GM08714 (cell line): Measurements from ENCODE around the gene PDE8B.

Source experiments
- H3K4me3 ChIP-seq: fragments of 200-500 bp; sonication (Bioruptor generic); 2 replicates; pipeline ENCODE4 v1.5.1; 2014; ENCODE audit warnings: mild to moderate bottlenecking, low read length, inconsistent platforms
- ZNF274 ChIP-seq: IDR thresholded peaks from 2 replicates; pipeline ENCODE4 v1.6.1; 2012; ENCODE audit warnings: mild to moderate bottlenecking, low read depth, low read length

PDE8B gene

DNA sequence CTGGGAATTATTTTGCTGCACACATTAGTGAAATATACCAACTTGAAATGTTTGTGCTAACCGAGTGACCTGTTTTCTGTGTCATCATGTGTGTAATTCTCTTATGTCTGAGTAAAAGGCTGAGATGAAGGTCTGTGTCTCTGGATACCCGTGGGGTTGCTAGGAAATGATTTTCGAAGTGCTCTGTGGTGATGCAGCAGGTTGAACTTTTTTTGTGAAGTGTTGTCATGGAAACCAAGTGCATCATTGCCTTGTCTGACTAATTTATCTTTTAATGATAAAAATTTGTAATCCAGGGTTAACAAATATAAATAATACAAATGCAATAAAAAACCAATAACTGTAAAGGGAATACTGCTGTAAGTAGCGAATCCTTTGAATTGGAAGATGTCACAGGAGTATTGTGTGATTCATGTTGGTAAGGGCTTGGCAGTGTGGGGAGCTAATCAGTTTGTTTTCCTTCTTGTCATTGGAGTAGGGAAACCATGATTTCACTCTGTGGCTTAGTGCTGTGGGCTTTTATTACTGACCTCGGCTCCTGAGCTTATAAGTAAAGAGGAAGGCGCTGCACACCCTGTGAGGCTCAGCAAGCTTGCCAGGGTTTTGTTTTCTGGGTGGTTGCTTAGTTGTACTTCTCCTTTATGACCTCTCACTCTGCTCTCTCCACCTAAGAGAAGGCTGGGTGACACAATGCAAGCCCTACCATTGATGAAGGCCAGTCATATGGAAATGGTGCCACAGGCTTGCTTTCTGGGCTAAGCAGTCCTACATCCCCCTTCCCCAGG, 22.3 kb downstream of the PDE8B start:
- H3K4me3 ChIP-seq = no peak overlapping the region
- TF ChIP-seq ZNF274 = no peak

DNA sequence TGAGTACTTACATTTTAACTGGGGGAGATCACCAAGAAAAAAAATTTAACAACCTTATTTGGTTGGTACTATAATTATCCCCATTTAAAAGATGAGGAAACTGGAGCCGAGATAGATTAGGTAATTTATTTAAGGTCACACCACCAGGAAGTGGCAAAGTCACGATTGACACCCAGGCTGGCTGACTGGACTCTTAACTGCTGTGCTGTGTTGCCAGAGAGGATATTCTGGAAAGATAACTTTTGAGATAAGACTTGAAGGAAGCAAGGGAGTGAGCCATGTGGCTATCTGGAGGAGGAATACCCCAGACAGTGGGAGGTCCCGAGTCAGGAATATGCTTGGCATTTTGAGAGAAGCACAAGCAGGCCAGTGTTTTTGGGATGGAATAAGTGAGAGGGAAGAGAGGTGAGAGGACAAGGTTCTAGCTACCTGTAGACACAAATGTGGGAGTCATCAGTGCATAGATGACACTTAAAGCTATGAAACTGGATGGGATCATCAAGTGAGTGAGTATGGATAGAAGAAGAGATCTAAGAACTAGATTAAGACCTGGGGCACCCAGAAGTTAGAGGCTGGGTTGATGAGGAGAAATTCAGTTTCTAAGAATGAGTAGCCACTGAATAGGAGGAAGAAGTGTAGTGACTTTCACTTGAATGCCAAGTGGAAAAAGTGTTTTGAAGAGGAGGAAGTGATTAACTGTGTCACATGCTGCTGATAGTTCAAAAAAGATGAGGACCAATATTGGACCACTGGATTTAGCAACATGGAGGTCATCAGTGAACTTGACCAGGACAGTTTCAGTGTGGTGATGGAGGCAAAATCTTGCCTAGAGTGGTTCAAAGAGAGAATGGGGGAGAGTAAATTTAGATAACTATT, 25.6 kb downstream of the PDE8B start:
- TF ChIP-seq ZNF274 = no peak

GRCh38 chr5:77239126-77239741, 28.8 kb downstream of the PDE8B start:
- no peak for TF ChIP-seq ZNF274

More for the DNA sequence above, 25.6 kb downstream of the PDE8B start:
- H3K4me3 ChIP-seq = no peak overlapping the region

DNA sequence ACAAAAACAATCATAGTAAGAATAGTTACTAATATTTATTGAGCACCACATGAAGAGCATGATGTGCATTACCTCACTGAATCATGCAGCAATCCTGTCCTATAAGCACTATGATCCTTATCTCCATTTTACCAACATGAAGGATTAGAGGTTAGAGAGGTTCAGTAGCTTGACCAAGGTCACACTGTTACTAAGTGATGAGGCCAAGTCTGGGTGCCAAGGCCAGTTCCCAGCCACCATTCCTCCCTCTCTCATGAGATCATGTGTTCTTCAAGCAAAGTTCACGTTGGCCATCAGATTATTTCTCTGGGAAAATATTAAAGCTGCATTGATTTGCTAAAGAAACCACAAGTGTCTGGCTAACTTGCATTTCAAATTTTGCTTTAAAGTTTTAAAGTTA, 31.0 kb downstream of the PDE8B start:
- no peak overlapping the region for H3K4me3 ChIP-seq
- no peak for TF ChIP-seq ZNF274

More at GRCh38 chr5:77239126-77239741, 28.8 kb downstream of the PDE8B start:
- no peak overlapping the region for H3K4me3 ChIP-seq

DNA sequence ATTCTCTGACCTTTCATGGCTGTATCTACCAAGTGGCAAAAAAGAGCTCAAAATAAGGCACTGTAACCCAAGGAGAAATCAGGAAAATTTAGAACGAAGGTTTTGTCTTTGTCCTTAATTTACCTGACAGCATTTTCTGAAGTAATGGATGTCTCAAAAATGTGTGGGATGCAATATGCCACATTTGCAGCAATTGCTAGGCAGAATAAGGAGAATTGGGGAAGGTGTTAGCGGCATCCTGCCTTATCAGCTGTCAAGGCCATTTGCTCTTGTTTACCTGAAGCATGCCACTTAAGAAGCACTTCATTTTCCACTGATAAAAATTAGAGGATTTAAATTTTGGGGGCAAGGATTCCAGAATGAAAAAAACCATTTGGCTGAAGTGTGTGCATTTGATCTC, 39.0 kb downstream of the PDE8B start:
- TF ChIP-seq ZNF274 = no peak
- no peak overlapping the region for H3K4me3 ChIP-seq

- H3K4me3 ChIP-seq = no peak overlapping the region
- TF ChIP-seq ZNF274 = no peak
Observed at GRCh38 chr5:77250021-77250420, 39.5 kb downstream of the PDE8B start.

DNA sequence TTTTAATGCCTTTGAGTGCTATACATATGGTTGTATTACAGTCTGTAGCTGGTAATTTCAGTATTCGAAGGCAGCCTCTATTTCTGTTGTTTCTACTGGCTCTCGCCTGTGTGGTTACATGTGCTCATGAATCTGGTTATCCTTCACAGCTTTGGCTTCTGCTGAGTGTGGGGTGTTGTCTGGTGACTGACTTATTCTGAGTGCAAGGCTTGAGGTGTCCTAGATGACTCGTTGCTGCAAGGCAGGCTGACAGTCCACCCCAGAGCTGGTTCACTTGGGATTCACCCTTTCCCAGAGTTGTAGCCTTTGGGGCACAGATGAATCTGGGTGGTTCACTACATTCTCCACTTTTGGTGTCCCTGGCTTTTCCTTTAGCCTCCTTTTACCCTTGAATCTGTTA, 41.4 kb downstream of the PDE8B start:
- no peak overlapping the region for H3K4me3 ChIP-seq
- no peak for TF ChIP-seq ZNF274

DNA sequence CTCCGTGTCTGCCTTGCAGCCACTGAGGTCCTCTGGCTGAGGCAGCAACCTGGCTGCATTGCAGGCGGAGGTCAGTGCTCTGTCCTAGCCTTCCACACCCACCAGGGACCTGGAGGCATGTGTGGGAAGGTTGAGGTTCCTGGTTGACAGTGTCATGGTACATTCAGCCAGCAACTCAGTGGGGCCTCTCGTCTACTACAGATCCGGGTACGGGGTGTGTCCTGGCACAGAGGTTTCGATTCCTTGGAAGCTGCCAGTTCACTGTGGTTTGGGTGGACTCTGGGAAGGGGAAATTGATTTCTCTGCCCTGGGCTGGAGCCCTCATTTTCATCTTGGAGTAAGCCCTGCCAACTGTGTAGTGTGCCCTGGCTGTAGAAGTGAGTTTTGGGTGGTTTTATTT, 45.1 kb downstream of the PDE8B start:
- H3K4me3 ChIP-seq = no peak overlapping the region
- TF ChIP-seq ZNF274 = no peak

DNA sequence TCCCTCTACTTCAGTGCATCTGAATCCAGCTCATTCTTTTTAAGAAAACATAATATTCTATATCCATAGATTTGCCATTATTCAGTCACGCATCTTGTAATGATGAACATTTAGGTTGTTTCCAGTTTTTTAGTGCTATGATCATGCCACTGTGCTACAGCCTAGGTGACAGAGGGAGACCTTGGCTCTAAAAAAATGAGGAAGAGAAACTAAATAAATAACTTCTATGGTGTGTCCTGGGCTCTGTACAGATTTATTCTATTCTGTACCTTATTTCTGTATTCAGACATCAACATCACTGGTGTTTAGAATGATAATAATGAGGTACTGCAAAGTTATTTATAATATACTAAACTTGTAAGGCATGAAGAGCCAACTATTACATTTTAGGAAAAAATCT, 45.9 kb downstream of the PDE8B start:
- no peak overlapping the region for H3K4me3 ChIP-seq
- TF ChIP-seq ZNF274 = no peak

DNA sequence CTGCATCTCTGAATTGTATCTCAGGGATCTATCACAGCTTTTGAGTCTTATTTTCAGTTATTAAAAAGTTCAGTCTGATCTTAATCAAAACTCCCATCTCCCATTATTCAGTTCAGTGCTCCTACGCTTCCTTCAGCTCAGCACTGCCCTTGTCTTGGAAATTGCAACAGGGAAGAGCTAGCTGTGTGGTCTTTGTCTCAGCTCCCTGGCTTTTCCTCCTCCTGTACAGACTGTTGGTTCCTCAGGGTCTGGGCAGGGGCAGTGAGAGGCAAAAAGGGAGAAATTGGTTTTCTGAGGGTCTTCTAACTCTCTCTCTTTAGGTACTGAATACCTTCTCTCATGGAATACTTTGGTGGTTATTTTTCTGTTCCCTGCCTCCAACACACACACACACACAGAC, 48.2 kb downstream of the PDE8B start:
- no peak for TF ChIP-seq ZNF274

DNA sequence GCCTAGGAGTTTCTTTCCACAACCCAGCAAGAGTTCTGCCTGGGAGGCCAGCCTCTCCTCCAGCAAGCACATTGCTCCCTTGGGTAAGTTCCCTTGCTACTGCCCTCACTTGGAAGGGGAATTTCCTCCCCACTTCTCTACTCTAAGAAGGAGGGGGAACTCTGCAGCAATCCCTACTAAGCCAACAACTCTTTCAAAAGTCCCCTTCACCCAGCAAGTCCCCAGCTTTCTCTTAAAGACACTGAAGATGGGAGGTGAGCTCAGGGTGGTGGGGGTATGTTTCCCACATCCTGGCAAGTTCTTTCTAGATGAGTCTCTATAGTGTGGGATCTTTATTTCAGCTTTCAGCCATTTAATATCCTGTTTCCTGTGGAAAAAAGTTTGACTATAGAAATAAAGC, 49.0 kb downstream of the PDE8B start:
- no peak overlapping the region for H3K4me3 ChIP-seq
- TF ChIP-seq ZNF274 = no peak

More for the DNA sequence above, 48.2 kb downstream of the PDE8B start:
- H3K4me3 ChIP-seq = no peak overlapping the region

DNA sequence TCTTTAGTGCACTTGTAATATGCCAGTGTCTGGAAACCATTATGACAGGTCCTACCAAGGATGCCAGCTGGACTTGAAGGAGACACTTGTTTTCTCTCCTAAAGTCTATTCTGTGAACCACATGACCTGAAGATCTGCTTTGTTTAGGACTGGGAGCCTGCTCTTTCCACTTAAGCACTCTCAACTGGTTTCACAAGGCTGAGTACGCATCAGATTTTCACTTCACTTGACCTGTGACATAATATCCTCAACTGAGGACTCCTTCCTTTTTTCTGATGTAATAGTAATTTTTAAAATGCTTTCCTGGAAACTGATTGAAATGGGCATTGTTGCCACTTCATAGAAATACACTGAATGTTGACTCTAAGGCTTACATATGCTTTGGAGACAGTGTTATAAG, 52.2 kb downstream of the PDE8B start:
- H3K4me3 ChIP-seq = no peak overlapping the region
- TF ChIP-seq ZNF274 = no peak

- TF ChIP-seq ZNF274 = no peak
- no peak overlapping the region for H3K4me3 ChIP-seq
Observed at GRCh38 chr5:77266291-77266690, 55.8 kb downstream of the PDE8B start.

DNA sequence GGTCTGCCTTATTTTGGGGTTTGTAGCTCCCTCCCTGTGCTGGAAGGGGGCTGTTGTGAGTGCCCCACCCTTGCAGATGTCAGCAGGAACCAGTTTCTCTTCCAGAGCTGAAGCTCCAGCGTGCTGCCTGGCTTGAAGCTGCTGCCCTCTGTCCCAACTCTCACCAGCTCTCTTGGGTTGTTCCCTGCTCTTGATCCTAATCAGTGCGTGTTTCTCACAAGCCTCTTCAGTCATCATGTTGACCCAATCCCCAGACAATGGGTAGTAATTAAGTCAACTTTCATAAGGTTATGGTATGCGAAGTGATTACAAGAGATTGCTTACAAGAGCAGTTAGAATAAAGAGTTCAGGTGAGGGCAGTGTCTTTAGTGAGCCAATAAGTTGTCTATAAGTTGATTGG, 57.0 kb downstream of the PDE8B start:
- no peak overlapping the region for H3K4me3 ChIP-seq
- TF ChIP-seq ZNF274 = no peak
